Testis (tissue), 2 donors: Measurements from ENCODE around the gene ZG16B.

Experiments
- CTCF ChIP-seq, 3 experiments: fragments of 450-650 bp in 2 of 3; fragments of 200-600 bp in 1 of 3; sonication (generic) in 1 of 3; IDR thresholded peaks; one replicate each; pipeline ENCODE4 v1.5.1; 2016 to 2019; ENCODE audit warnings: antibody characterized with exemption in 3 of 3, mild to moderate bottlenecking in 2 of 3, moderate library complexity in 1 of 3
- POLR2A ChIP-seq: fragments of 450-650 bp; IDR thresholded peaks from one replicate; pipeline ENCODE4 v1.6.1; 2017; ENCODE audit warnings: antibody characterized with exemption, mild to moderate bottlenecking, moderate library complexity

- TF ChIP-seq CTCF (IDR thresholded peaks at IDR 0.05) (no peak), POLR2A (no peak)
Measured at GRCh38 chr16:2784358-2785100, 45.6 kb upstream of the ZG16B start.
